H1 (cell line): ENCODE data around the gene PGAP2. TPM values are rescaled to one million over a fixed set of nuclear protein-coding genes. Genes with fewer than 3 reads are reported as not detected.

Experiments
- CTCF ChIA-PET: fragments of 300-600 bp; sonication (Branson Sonifier 250); formaldehyde crosslinking; loops from one replicate; lab custom pipeline; 2021; ENCODE audit not compliant: partially characterized antibody; lab: Charles Lee
- POLR2A ChIA-PET: fragments of 300-600 bp; sonication (Branson Sonifier 250); formaldehyde crosslinking; loops from one replicate; lab custom pipeline; 2021; ENCODE audit warnings: inconsistent platforms; ENCODE audit not compliant: partially characterized antibody; lab: Charles Lee
- DNase-seq, 2 experiments: peaks; one replicate each; pipeline versions ENCODE4 v3.0.0 to v3.0.0-alpha.2; 2010 to 2022; ENCODE audit warnings: low spot score in 2 of 2, low read depth in 1 of 2, mixed read lengths in 1 of 2
- FAIRE-seq: peaks from 2 replicates; lab custom pipeline; 2011; peaks lifted over from hg19 to GRCh38; lab: Jason Lieb, UNC
- H2AFZ ChIP-seq: 2 replicates; pipeline ENCODE4 v1.8.1; 2012; ENCODE audit warnings: low read length, inconsistent platforms
- H2AK5ac ChIP-seq: 2 replicates; pipeline ENCODE4 v1.6.1; 2013; ENCODE audit warnings: low read depth, low read length
- H2BK120ac ChIP-seq: replicated peaks from 2 replicates; pipeline ENCODE3; 2013; ENCODE audit warnings: low read depth, low read length, inconsistent platforms
- H2BK12ac ChIP-seq: 2 replicates; pipeline ENCODE4 v1.6.1; 2013; ENCODE audit warnings: low read depth, low read length
- H2BK15ac ChIP-seq: 2 replicates; pipeline ENCODE4 v1.6.1; 2013; ENCODE audit warnings: low read length
- H2BK20ac ChIP-seq: 2 replicates; pipeline ENCODE4 v1.6.1; 2013; ENCODE audit warnings: low read length
- H2BK5ac ChIP-seq: 2 replicates; pipeline ENCODE4 v1.6.1; 2013; ENCODE audit warnings: low read depth, low read length
- H3K14ac ChIP-seq: 2 replicates; pipeline ENCODE4 v1.6.1; 2013; ENCODE audit warnings: inconsistent platforms; ENCODE audit not compliant: insufficient read length
- H3K18ac ChIP-seq: 2 replicates; pipeline ENCODE4 v1.6.1; 2013; ENCODE audit warnings: low read length; ENCODE audit errors: extremely low read depth
- H3K23ac ChIP-seq: 2 replicates; pipeline ENCODE4 v1.6.1; 2013; ENCODE audit warnings: inconsistent platforms; ENCODE audit not compliant: insufficient read length
- H3K23me2 ChIP-seq: 2 replicates; pipeline ENCODE4 v1.6.1; 2013; ENCODE audit warnings: low read depth, low read length
- H3K27ac ChIP-seq: 2 replicates; pipeline ENCODE4 v1.6.1; 2011; ENCODE audit warnings: low read depth, low read length, inconsistent platforms
- H3K27me3 ChIP-seq, 4 experiments: replicated peaks in 1 of 4; 1 replicate in 1 of 4; 2 replicates in 3 of 4; pipeline versions ENCODE4 v1.6.1 to v1.8.1; 2011 to 2013; ENCODE audit warnings: low read length in 3 of 4, mild to moderate bottlenecking in 3 of 4, inconsistent platforms in 2 of 4, mixed read lengths in 2 of 4, moderate library complexity in 1 of 4; ENCODE audit not compliant: control insufficient read depth in 3 of 4, insufficient read depth in 3 of 4; ENCODE audit errors: extremely low read depth in 1 of 4
- H3K36me3 ChIP-seq, 4 experiments: 2 replicates each; pipeline versions ENCODE4 v1.6.1 to v1.8.1; 2011 to 2013; ENCODE audit warnings: mild to moderate bottlenecking in 4 of 4, low read length in 3 of 4, moderate library complexity in 2 of 4, control low read depth in 1 of 4, inconsistent platforms in 1 of 4; ENCODE audit not compliant: insufficient read depth in 4 of 4, control insufficient read depth in 2 of 4
- H3K4ac ChIP-seq: replicated peaks from 2 replicates; pipeline ENCODE3; 2013; ENCODE audit warnings: low read length, low read depth, mixed read lengths, inconsistent platforms; ENCODE audit not compliant: insufficient read length
- H3K4me1 ChIP-seq, 4 experiments: replicated peaks in 1 of 4; 1 replicate in 1 of 4; 2 replicates in 3 of 4; pipeline versions ENCODE4 v1.6.1 to v1.8.1; 2011 to 2013; ENCODE audit warnings: low read length in 3 of 4, inconsistent platforms in 2 of 4, mixed read lengths in 1 of 4; ENCODE audit not compliant: insufficient read depth in 4 of 4, control insufficient read depth in 3 of 4
- H3K4me2 ChIP-seq, 2 experiments: 2 replicates each; pipeline versions ENCODE4 v1.6.1 to v1.8.1; 2011 to 2013; ENCODE audit warnings: low read depth in 2 of 2, low read length in 2 of 2, control low read depth in 1 of 2, inconsistent platforms in 1 of 2, mild to moderate bottlenecking in 1 of 2; ENCODE audit not compliant: insufficient read depth in 1 of 2
- H3K4me3 ChIP-seq, 4 experiments: fragments of 200-600, 300-600 bp in 1 of 4; sonication (generic), shearing (Covaris generic), sonication (Bioruptor Twin) in 1 of 4; 2 replicates each; pipeline versions ENCODE4 v1.5.1 to v1.8.1; 2011 to 2016; ENCODE audit warnings: low read length in 4 of 4, low read depth in 3 of 4, control low read depth in 2 of 4, inconsistent platforms in 2 of 4, mild to moderate bottlenecking in 2 of 4, mixed read lengths in 1 of 4, moderate library complexity in 1 of 4; ENCODE audit not compliant: insufficient read depth in 2 of 4; ENCODE audit errors: extremely low read depth in 1 of 4
- H3K56ac ChIP-seq: replicated peaks from 2 replicates; pipeline ENCODE3; 2013; ENCODE audit warnings: low read depth, mild to moderate bottlenecking, mixed read lengths, low read length, inconsistent platforms; ENCODE audit not compliant: insufficient read length
- H3K79me1 ChIP-seq: 2 replicates; pipeline ENCODE4 v1.6.1; 2013; ENCODE audit warnings: low read depth, low read length, control low read depth
- H3K79me2 ChIP-seq, 2 experiments: 2 replicates each; pipeline versions ENCODE4 v1.6.1 to v1.8.1; 2012 to 2013; ENCODE audit warnings: low read length in 2 of 2, mild to moderate bottlenecking in 2 of 2, inconsistent platforms in 1 of 2; ENCODE audit not compliant: insufficient read depth in 2 of 2, control insufficient read depth in 1 of 2
- H3K9ac ChIP-seq, 4 experiments: replicated peaks in 1 of 4; 1 replicate in 1 of 4; 2 replicates in 3 of 4; pipeline versions ENCODE4 v1.6.1 to v1.8.1; 2011 to 2013; ENCODE audit warnings: low read depth in 3 of 4, low read length in 3 of 4, control low read depth in 2 of 4, mild to moderate bottlenecking in 2 of 4, moderate library complexity in 2 of 4, inconsistent platforms in 1 of 4; ENCODE audit errors: extremely low read depth in 1 of 4
- H3K9me3 ChIP-seq, 2 experiments: 2 replicates each; pipeline versions ENCODE4 v1.6.1 to v1.8.1; 2012 to 2013; ENCODE audit warnings: mild to moderate bottlenecking in 2 of 2, moderate library complexity in 2 of 2, control low read depth in 1 of 2, inconsistent platforms in 1 of 2, low read depth in 1 of 2, low read length in 1 of 2, mixed read lengths in 1 of 2; ENCODE audit not compliant: insufficient read depth in 2 of 2
- H4K20me1 ChIP-seq, 2 experiments: replicated peaks in 1 of 2; 2 replicates each; pipeline versions ENCODE3 to v1.8.1; 2011 to 2013; ENCODE audit warnings: inconsistent platforms in 2 of 2, low read length in 2 of 2, mild to moderate bottlenecking in 1 of 2; ENCODE audit not compliant: insufficient read depth in 2 of 2, control insufficient read depth in 1 of 2
- H4K5ac ChIP-seq: 2 replicates; pipeline ENCODE4 v1.6.1; 2013; ENCODE audit warnings: low read length, low read depth, mixed read lengths, inconsistent platforms; ENCODE audit not compliant: insufficient read length
- H4K8ac ChIP-seq: 2 replicates; pipeline ENCODE4 v1.8.0; 2013; ENCODE audit warnings: mild to moderate bottlenecking, moderate library complexity, low read length, inconsistent platforms; ENCODE audit not compliant: insufficient read depth; ENCODE audit errors: extremely low read depth
- H4K91ac ChIP-seq: replicated peaks from 2 replicates; pipeline ENCODE3; 2013; ENCODE audit warnings: low read length, mixed read lengths, inconsistent platforms; ENCODE audit not compliant: insufficient read length
- ATF3 ChIP-seq: IDR thresholded peaks from 2 replicates; pipeline ENCODE4 v1.6.1; 2011; ENCODE audit warnings: low read depth, mild to moderate bottlenecking, low read length; ENCODE audit not compliant: insufficient read depth
- BCL11A ChIP-seq, 2 experiments: IDR thresholded peaks; one replicate each; pipeline ENCODE4 v1.6.1; 2011; ENCODE audit warnings: low read depth in 2 of 2, low read length in 2 of 2, mild to moderate bottlenecking in 2 of 2
- CBX5 ChIP-seq: fragments of 300-800, 300-1000 bp; sonication (generic); IDR thresholded peaks from 2 replicates; pipeline ENCODE4 v1.7.1; 2016; ENCODE audit warnings: antibody characterized with exemption, low read length, low read depth
- CBX8 ChIP-seq: fragments of 300-800, 300-1000 bp; sonication (generic); IDR thresholded peaks from 2 replicates; pipeline ENCODE4 v1.7.1; 2016; ENCODE audit warnings: low read depth, low read length, borderline replicate concordance
- CHD1 ChIP-seq: IDR thresholded peaks from 2 replicates; pipeline ENCODE4 v1.6.1; 2012; ENCODE audit warnings: low read depth, low read length, improper control_type of control experiment
- EP300 ChIP-seq, 2 experiments: IDR thresholded peaks; 1 replicate in 1 of 2; 2 replicates in 1 of 2; pipeline ENCODE4 v1.6.1; 2011 to 2012; ENCODE audit warnings: low read depth in 2 of 2, low read length in 2 of 2, mild to moderate bottlenecking in 2 of 2, borderline replicate concordance in 1 of 2, inconsistent platforms in 1 of 2, moderate library complexity in 1 of 2
- GABPA ChIP-seq: IDR thresholded peaks from 2 replicates; pipeline ENCODE4 v1.6.1; 2011; ENCODE audit warnings: mild to moderate bottlenecking, low read length, moderate library complexity, borderline replicate concordance; ENCODE audit not compliant: insufficient read depth
- MAFK ChIP-seq: IDR thresholded peaks from 2 replicates; pipeline ENCODE4 v1.6.1; 2012; ENCODE audit warnings: low read depth, mild to moderate bottlenecking, improper control_type of control experiment, low read length
- POU5F1 ChIP-seq: IDR thresholded peaks from 2 replicates; pipeline ENCODE4 v1.6.1; 2011; ENCODE audit warnings: low read depth, mild to moderate bottlenecking, low read length, moderate library complexity
- RAD21 ChIP-seq, 2 experiments: IDR thresholded peaks in 1 of 2; conservative IDR thresholded peaks in 1 of 2; 2 replicates each; pipeline ENCODE4 v1.6.1; 2011; ENCODE audit warnings: low read depth in 2 of 2, low read length in 2 of 2, improper control_type of control experiment in 1 of 2, inconsistent platforms in 1 of 2, mild to moderate bottlenecking in 1 of 2, moderate library complexity in 1 of 2
- SP4 ChIP-seq: IDR thresholded peaks from 2 replicates; pipeline ENCODE4 v1.6.1; 2012; ENCODE audit warnings: low read length, inconsistent platforms
- WGBS, 2 experiments: shearing (Covaris generic) in 1 of 2; methylation state at CpG; one replicate each; pipeline versions ENCODE4 v1.1.6 to v1.1.7; 2013 to 2015; ENCODE audit warnings: low lambda C conversion rate in 2 of 2, mixed read lengths in 2 of 2, inconsistent platforms in 1 of 2, low coverage in 1 of 2, missing lambda C conversion rate in 1 of 2; ENCODE audit not compliant: insufficient replicate concordance in 2 of 2, insufficient coverage in 1 of 2, insufficient read length in 1 of 2; ENCODE audit errors: extremely low coverage in 1 of 2, missing lambda C conversion rate in 1 of 2; 5-methylcytosine and 5-hydroxymethylcytosine counted together
- polyA plus RNA-seq, 7 experiments: library from polyadenylated mRNA; depleted of rRNA in 3 of 7; stranded (reverse) in 5 of 7; unstranded in 2 of 7; fragments of >200 nt in 5 of 7; fragments of 200-250 nt in 2 of 7; gene quantifications; 1 replicate in 5 of 7; 2 replicates in 1 of 7; 4 replicates in 1 of 7; pipeline versions ENCODE4 v1.2.1 to v1.2.3, GENCODE V29; 2011 to 2013; ENCODE audit warnings: missing spikeins in 2 of 7, mixed read lengths in 2 of 7
- total RNA-seq: library from RNA; stranded (reverse); fragmentation: NEBNext Ultra II Directional; extraction: Animal tissue kit (Norgen Biotek cat#: 25700); gene quantifications from 2 replicates; pipeline ENCODE4 v1.2.1, GENCODE V29; 2021
- TF ChIP-seq, protein P1 (sequence below): IDR thresholded peaks from 2 replicates; pipeline ENCODE4 v1.6.1; 2012; ENCODE audit warnings: inconsistent platforms

The PGAP2 gene
- total and polyA plus RNA-seq, 2 of the 8 experiments (the other 6 are each of a cell fraction or from before 2014, with no cell fraction given), result 56.5 to 106 TPM

GRCh38 chr11:3838504-3838903 is 30.1 kb downstream of the PGAP2 start:
- CTCF ChIA-PET, result interaction anchor here (1.3 to 20.2 kb wide), 7 partner anchors 13 to 231 kb away, joined by 3 to 422 read pairs (median 15); partner anchors contain the start of genes PGAP2 and STIM1
- TF ChIP-seq SP4 (no peak), MAFK (no peak), BCL11A (IDR thresholded peaks at IDR 0.05; ENCODE audit: low read depth in 2 of 2, low read length in 2 of 2) (no peak), EP300 (IDR thresholded peaks at IDR 0.05; ENCODE audit: borderline replicate concordance in 1 of 2, low read depth in 2 of 2, low read length in 2 of 2) (no peak), ATF3 (no peak), CHD1 (no peak), CBX8 (no peak), CBX5 (no peak), GABPA (no peak), POU5F1 (no peak), RAD21 (IDR thresholded peaks at IDR 0.05 in 1 of 2, conservative IDR thresholded peaks at IDR 0.05 in 1 of 2; ENCODE audit: low read depth in 2 of 2, low read length in 2 of 2) (no peak)
- TF ChIP-seq, protein P1, sequence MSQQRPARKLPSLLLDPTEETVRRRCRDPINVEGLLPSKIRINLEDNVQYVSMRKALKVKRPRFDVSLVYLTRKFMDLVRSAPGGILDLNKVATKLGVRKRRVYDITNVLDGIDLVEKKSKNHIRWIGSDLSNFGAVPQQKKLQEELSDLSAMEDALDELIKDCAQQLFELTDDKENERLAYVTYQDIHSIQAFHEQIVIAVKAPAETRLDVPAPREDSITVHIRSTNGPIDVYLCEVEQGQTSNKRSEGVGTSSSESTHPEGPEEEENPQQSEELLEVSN, result no peak

More at GRCh38 chr11:3838504-3838903, 30.1 kb downstream of the PGAP2 start:
- peaks cover 12 to 29% of the 10 kb centered on the region in 2 experiments for H4K20me1 ChIP-seq
- peaks cover 11 to 29% (median 16%) of the 10 kb centered on the region in 4 experiments for H3K4me1 ChIP-seq
- H2BK12ac ChIP-seq, result no peak overlapping the region
- WGBS, 2 experiments, result 87% methylated on average over 2 of the region's 2 CpGs; no CpG with 5 or more reads in 1 of the 2 experiments
- H3K14ac ChIP-seq, result no peak overlapping the region
- H2BK5ac ChIP-seq, result no peak overlapping the region
- H3K27me3 ChIP-seq, result peaks cover 0 to 3% (median 0%) of the 10 kb centered on the region in 4 experiments; a peak in 1 of 7 replicates
- FAIRE-seq, result no peak
- H2BK20ac ChIP-seq, result no peak overlapping the region
- H3K23me2 ChIP-seq, result peaks cover 10% of the 10 kb centered on the region
- H3K4me3 ChIP-seq, result no peak overlapping the region
- no peaks in the 10 kb centered on the region for H3K9me3 ChIP-seq
- H4K5ac ChIP-seq, result no peak overlapping the region
- no peak overlapping the region for H2AK5ac ChIP-seq
- no peak overlapping the region for H3K27ac ChIP-seq
- peaks cover 0 to 5% (median 2%) of the 10 kb centered on the region in 4 experiments; a peak in 2 of 8 replicates for H3K36me3 ChIP-seq
- no peak overlapping the region for H3K23ac ChIP-seq
- POLR2A ChIA-PET, result interaction anchor here (1.0 to 5.7 kb wide), 3 partner anchors 9 to 42 kb away, joined by 3 to 29 read pairs (median 5); no protein-coding TSS in a partner anchor
- H3K4me2 ChIP-seq, result no peak overlapping the region; a peak in 1 of 4 replicates
- no peak overlapping the region for H2BK15ac ChIP-seq
- no peak overlapping the region for H4K91ac ChIP-seq
- DNase-seq, result no peak
- no peak overlapping the region for H3K18ac ChIP-seq
- H3K9ac ChIP-seq, result no peak overlapping the region
- H2AFZ ChIP-seq, result no peak overlapping the region
- peaks cover 17% of the 10 kb centered on the region for H3K79me1 ChIP-seq
- H3K56ac ChIP-seq, result no peak overlapping the region
- H3K4ac ChIP-seq, result no peak overlapping the region
- H3K79me2 ChIP-seq, result peaks cover 12 to 56% of the 10 kb centered on the region in 2 experiments
- no peak overlapping the region for H2BK120ac ChIP-seq
- H4K8ac ChIP-seq, result no peak overlapping the region
